Measurements from ENCODE around the gene C5orf52.

DNA sequence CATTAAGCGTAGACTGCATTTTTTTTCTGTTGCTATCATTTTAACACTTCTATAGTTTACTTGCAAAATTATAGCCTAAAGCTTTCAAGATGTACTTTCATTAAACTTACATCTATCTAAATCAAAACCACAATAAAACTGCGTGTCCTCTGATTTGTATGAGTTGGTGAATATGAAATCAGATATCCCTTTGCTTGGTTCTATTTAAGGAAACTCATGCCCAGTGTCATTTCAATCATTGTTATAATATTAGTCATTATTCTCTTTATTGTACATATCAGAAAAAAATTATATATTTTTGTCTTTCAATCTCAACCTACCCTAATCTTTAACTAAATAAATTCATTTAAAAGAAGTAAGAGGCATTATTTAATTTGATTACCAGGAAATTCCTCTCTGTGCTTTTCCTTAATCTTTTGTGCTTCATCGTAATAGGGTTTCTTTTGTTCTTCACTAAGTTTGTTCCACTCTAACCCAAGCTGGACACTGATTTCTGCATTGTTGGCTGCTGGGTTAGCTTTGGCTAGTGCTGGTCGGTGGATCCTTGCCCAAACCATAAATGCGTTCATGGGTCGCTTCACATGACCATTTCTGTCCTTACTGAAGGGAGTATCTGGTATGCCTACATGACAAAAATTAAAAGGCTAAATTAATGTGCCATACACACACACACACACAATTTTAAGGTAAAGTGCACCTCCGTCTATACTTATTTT is 22.9 kb upstream of the C5orf52 start:
- TF ChIP-seq CTCF (IDR thresholded peaks at IDR 0.05; ENCODE audit: insufficient read depth, low read length, poor library complexity, severe bottlenecking), result no peak
- TF ChIP-seq EZH2phosphoT487 (conservative IDR thresholded peaks at IDR 0.05; ENCODE audit: low read length), result no peak
